Measurements from ENCODE around the gene TMA7. TPM values are rescaled to one million over a fixed set of nuclear protein-coding genes. Genes with fewer than 3 reads are reported as not detected.

TMA7 gene
- total and polyA plus RNA-seq, 2 donors (not counting 3 experiments of a cell fraction or from before 2014, with no cell fraction given): 137 to 306 TPM

DNA sequence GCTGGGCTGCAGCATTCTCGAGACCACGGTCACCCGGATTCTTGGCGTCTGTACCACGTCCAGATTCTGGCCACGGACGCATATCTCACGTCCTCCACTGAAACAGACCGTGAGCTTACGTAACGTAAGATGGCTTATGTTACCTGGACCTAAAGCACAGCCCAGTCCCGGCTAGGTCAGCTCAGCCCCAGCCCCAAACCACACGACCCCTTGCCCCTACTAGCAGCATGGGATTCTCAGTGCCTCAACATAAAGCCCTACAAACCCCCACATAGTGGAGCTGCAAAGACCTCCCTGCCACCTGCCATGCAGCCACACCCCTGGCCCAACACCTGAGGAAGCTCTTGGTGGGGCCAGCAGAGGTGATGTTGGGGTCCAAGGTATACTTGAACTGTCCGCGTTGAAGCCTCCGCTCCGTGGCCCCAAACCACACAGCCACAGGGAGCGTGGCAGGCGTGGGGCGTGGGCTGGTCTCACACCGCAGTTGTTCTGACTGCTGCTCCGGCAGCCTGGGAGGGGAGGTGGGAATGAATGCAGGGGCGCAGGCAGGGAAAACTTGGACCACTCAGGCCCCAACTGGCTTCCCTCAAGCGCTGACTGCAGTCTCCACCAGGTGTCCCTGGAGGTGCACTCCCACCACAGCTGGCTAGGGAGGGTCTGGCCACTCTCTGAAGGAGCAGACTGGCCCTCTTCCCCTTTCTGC lies 24.7 kb upstream of the TMA7 start:
- BruUV-seq (replicated peaks): no TSS peak
- no peaks in the 10 kb centered on the region for H3K9me1 ChIP-seq (replicated peaks; ENCODE audit: control insufficient read depth, extremely low read depth, insufficient read depth, low read length)
- no peak for TF ChIP-seq POLR2AphosphoS5 (IDR thresholded peaks at IDR 0.05; ENCODE audit: insufficient read depth, low read depth, low read length)
- no peak for TF ChIP-seq CTCF (IDR thresholded peaks at IDR 0.05; ENCODE audit: extremely low read depth in 1 of 2, insufficient read depth in 1 of 2, low read depth in 1 of 2, low read length in 2 of 2)
- no peak for TF ChIP-seq FOS (IDR thresholded peaks at IDR 0.05; ENCODE audit: borderline replicate concordance, insufficient read depth, low read length)
- no peak for TF ChIP-seq POLR2A (IDR thresholded peaks at IDR 0.05; ENCODE audit: low read depth, low read length)
- no peak for TF ChIP-seq MYC (IDR thresholded peaks at IDR 0.05; ENCODE audit: low read depth, low read length)
- no peaks in the 10 kb centered on the region for H3K4me1 ChIP-seq (ENCODE audit: control insufficient read depth, extremely low read depth, insufficient read depth, low read length)
- H3K27me3 ChIP-seq (ENCODE audit: control insufficient read depth in 2 of 2, insufficient read depth in 2 of 2, low read length in 2 of 2): no peaks in the 10 kb centered on the region
- H3K79me2 ChIP-seq (ENCODE audit: control insufficient read depth, insufficient read depth, low read length): no peaks in the 10 kb centered on the region
- intact Hi-C loops (cut with micrococcal nuclease) (no loop called here), dilution Hi-C loops (cut with MboI; ENCODE audit: extremely low pct_ligation_motif_present, low sequenced_read_pairs) (no loop called here)
- H3K4me3 ChIP-seq (replicated peaks in 1 of 3; ENCODE audit: insufficient read depth in 1 of 3, low read depth in 1 of 3, low read length in 3 of 3): no peak overlapping the region
- H3K9ac ChIP-seq (replicated peaks; ENCODE audit: extremely low read depth, insufficient read depth, low read length): no peak overlapping the region
- ChIA-PET POLR2A (no interaction called here), CTCF (interaction anchor here (1.4 to 4.0 kb wide), 2 partner anchors 15 to 21 kb away, joined by 5 to 46 read pairs; no protein-coding TSS in a partner anchor)
- H3K4me2 ChIP-seq (ENCODE audit: insufficient read depth, low read length): no peak overlapping the region
- FAIRE-seq (no peak), DNase-seq (ENCODE audit: low read depth, low spot score) (no peak)
- H3K36me3 ChIP-seq (ENCODE audit: control insufficient read depth in 2 of 2, extremely low read depth in 1 of 2, insufficient read depth in 2 of 2, low read length in 2 of 2): peaks cover 0 to 31% of the 10 kb centered on the region in 2 experiments
- no peaks in the 10 kb centered on the region for H3K9me3 ChIP-seq (replicated peaks; ENCODE audit: control insufficient read depth, insufficient read depth, low read length)
- no peaks in the 10 kb centered on the region for H4K20me1 ChIP-seq (replicated peaks; ENCODE audit: control insufficient read depth, extremely low read depth, insufficient read depth, low read length)
- no peak overlapping the region for H3K27ac ChIP-seq (ENCODE audit: insufficient read depth, low read depth, low read length)
- H2AFZ ChIP-seq (ENCODE audit: low read depth, low read length): no peak overlapping the region

DNA sequence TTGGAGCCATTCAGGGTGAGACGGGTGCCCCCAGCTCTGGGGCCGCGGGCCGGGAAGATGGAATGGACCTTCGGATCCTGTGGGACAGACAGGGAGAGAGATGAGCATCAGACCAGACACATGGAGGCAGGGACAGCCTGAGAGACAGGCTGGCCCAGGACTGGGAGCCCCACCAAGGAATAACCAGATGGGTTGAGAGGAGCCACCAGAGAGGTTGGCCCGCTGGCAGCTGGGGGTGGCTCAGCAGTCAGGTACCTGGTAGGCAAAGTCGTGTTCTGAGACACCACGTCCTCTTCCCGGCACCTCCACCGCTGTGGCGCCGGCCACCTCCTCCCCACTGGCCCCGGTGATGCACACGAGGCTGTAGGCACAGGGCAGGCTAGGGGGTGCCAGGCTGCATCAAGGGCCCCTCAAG lies 24.0 kb upstream of the TMA7 start:
- ChIA-PET CTCF (interaction anchor here (1.4 to 4.0 kb wide), 2 partner anchors 15 to 20 kb away, joined by 5 to 46 read pairs; no protein-coding TSS in a partner anchor), POLR2A (no interaction called here)
- FAIRE-seq: no peak
- Histone ChIP-seq H3K9me3 (replicated peaks; ENCODE audit: control insufficient read depth, insufficient read depth, low read length) (no peaks in the 10 kb centered on the region), H3K27ac (ENCODE audit: insufficient read depth, low read depth, low read length) (no peak overlapping the region), H3K4me3 (replicated peaks in 1 of 3; ENCODE audit: insufficient read depth in 1 of 3, low read depth in 1 of 3, low read length in 3 of 3) (no peak overlapping the region), H3K9me1 (replicated peaks; ENCODE audit: control insufficient read depth, extremely low read depth, insufficient read depth, low read length) (no peaks in the 10 kb centered on the region), H3K79me2 (ENCODE audit: control insufficient read depth, insufficient read depth, low read length) (no peaks in the 10 kb centered on the region), H3K36me3 (ENCODE audit: control insufficient read depth in 2 of 2, extremely low read depth in 1 of 2, insufficient read depth in 2 of 2, low read length in 2 of 2) (peaks cover 0 to 25% of the 10 kb centered on the region in 2 experiments), H4K20me1 (replicated peaks; ENCODE audit: control insufficient read depth, extremely low read depth, insufficient read depth, low read length) (no peaks in the 10 kb centered on the region), H2AFZ (ENCODE audit: low read depth, low read length) (no peak overlapping the region), H3K27me3 (ENCODE audit: control insufficient read depth in 2 of 2, insufficient read depth in 2 of 2, low read length in 2 of 2) (no peaks in the 10 kb centered on the region), H3K9ac (replicated peaks; ENCODE audit: extremely low read depth, insufficient read depth, low read length) (no peak overlapping the region), H3K4me2 (ENCODE audit: insufficient read depth, low read length) (no peak overlapping the region), H3K4me1 (ENCODE audit: control insufficient read depth, extremely low read depth, insufficient read depth, low read length) (no peaks in the 10 kb centered on the region)
- TF ChIP-seq EZH2 (IDR thresholded peaks at IDR 0.05; ENCODE audit: borderline replicate concordance, low read depth, low read length, severe bottlenecking): no peak
- TF ChIP-seq JUN (IDR thresholded peaks at IDR 0.05; ENCODE audit: borderline replicate concordance, insufficient read depth, insufficient read length, low read depth): no peak
- no peak for TF ChIP-seq GATA2 (IDR thresholded peaks at IDR 0.05; ENCODE audit: insufficient read depth, insufficient read length, low read depth, low read length)
- TF ChIP-seq FOS (IDR thresholded peaks at IDR 0.05; ENCODE audit: borderline replicate concordance, insufficient read depth, low read length): no peak
- TF ChIP-seq, protein P1, sequence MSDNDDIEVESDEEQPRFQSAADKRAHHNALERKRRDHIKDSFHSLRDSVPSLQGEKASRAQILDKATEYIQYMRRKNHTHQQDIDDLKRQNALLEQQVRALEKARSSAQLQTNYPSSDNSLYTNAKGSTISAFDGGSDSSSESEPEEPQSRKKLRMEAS (IDR thresholded peaks at IDR 0.05; ENCODE audit: insufficient read depth, insufficient read length): no peak
- TF ChIP-seq POLR2A (IDR thresholded peaks at IDR 0.05; ENCODE audit: low read depth, low read length): no peak
- TF ChIP-seq POLR2AphosphoS5 (IDR thresholded peaks at IDR 0.05; ENCODE audit: insufficient read depth, low read depth, low read length): no peak
- no peak for TF ChIP-seq CTCF (IDR thresholded peaks at IDR 0.05; ENCODE audit: extremely low read depth in 1 of 2, insufficient read depth in 1 of 2, low read depth in 1 of 2, low read length in 2 of 2)
- no peak for TF ChIP-seq MYC (IDR thresholded peaks at IDR 0.05; ENCODE audit: low read depth, low read length)
- DNase-seq (ENCODE audit: low read depth, low spot score): no peak
- BruUV-seq (replicated peaks): no TSS peak
- intact Hi-C loops (cut with micrococcal nuclease): no loop called here
- dilution Hi-C loops (cut with MboI; ENCODE audit: extremely low pct_ligation_motif_present, low sequenced_read_pairs): no loop called here

Data from endothelial cell of umbilical vein (primary cell).